ENCODE results near the gene UNC5CL. TPM values are rescaled to one million over a fixed set of nuclear protein-coding genes. Genes with fewer than 3 reads are reported as not detected.

Gene UNC5CL
- total RNA-seq, 1 experiment from 2014 or later = 0.81 TPM

DNA sequence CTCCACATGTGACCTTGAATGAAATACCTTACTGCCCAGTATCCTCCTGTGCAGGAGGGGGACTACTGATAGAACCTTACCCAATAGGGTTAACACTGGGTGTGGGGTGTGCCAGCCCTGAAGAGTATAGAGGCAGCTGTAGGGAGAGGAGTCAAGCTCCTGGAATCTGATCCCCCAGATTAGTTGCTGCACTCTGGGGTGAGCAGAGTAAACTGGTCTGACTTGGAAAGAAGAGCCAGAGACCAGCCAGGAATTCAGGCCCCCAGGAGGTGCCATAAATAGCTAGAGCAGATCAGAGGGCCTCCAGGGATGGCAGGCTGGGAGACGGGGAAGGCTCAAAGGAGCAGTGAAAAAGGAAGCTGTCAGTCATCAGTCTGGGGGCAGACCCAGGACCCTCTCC is 10.5 kb upstream of the UNC5CL start:
- H2AK5ac ChIP-seq (ENCODE audit: insufficient read length, low read length) = no peak overlapping the region
- H3K14ac ChIP-seq (ENCODE audit: insufficient read depth, low read length) = no peak overlapping the region
- no peak overlapping the region for H2BK15ac ChIP-seq (ENCODE audit: low read depth, low read length)
- Mint-ChIP-seq H3K4me1 (peaks cover 14 to 24% of the 10 kb centered on the region in 2 experiments), H3K36me3 (ENCODE audit: insufficient read depth in 1 of 3, low read depth in 3 of 3) (no peaks in the 10 kb centered on the region; a peak in 2 of 7 replicates), H3K27me3 (ENCODE audit: low read depth) (no peaks in the 10 kb centered on the region), H3K27ac (peak overlapping the region in 2 of 3 experiments; percentile 34 to 88; a peak in 4 of 7 replicates), H3K4me3 (no peak overlapping the region), H3K9me3 (no peaks in the 10 kb centered on the region)
- H2BK5ac ChIP-seq (ENCODE audit: insufficient read length, low read length) = no peak overlapping the region
- no peaks in the 10 kb centered on the region for H4K20me1 ChIP-seq (ENCODE audit: control insufficient read depth, insufficient read depth, insufficient read length)
- no peak overlapping the region for H3K4me2 ChIP-seq (ENCODE audit: insufficient read depth, insufficient read length, low read length)
- H3K9me3 ChIP-seq (ENCODE audit: control insufficient read depth, low read depth, low read length) = no peaks in the 10 kb centered on the region
- H4K8ac ChIP-seq (replicated peaks; ENCODE audit: insufficient read length, low read depth, low read length) = no peak overlapping the region
- no peak overlapping the region for H2AFZ ChIP-seq (ENCODE audit: low read length)
- H3K4me1 ChIP-seq (ENCODE audit: insufficient read depth, low read length) = peaks cover 7% of the 10 kb centered on the region; the same call in 1 of the 2 replicates
- H4K5ac ChIP-seq (ENCODE audit: insufficient read length, low read depth, low read length) = no peak overlapping the region
- no peak overlapping the region for H2BK20ac ChIP-seq (ENCODE audit: low read depth, low read length, poor library complexity, severe bottlenecking)
- no peak overlapping the region for H3K27ac ChIP-seq (ENCODE audit: insufficient read length, low read depth, low read length)
- H3T11ph ChIP-seq (ENCODE audit: low read length) = no peak overlapping the region
- no peaks in the 10 kb centered on the region for H3K23me2 ChIP-seq (ENCODE audit: insufficient read length, low read depth, low read length, poor library complexity, severe bottlenecking)
- no peaks in the 10 kb centered on the region for H3K79me2 ChIP-seq (ENCODE audit: insufficient read depth, low read length)
- no peak overlapping the region for H3K4ac ChIP-seq (ENCODE audit: low read depth, low read length)
- H3K79me1 ChIP-seq (ENCODE audit: insufficient read depth, low read depth, low read length, poor library complexity, severe bottlenecking) = no peaks in the 10 kb centered on the region
- no peak overlapping the region for H3K9ac ChIP-seq (ENCODE audit: extremely low read depth, insufficient read length, low read length)
- H2BK12ac ChIP-seq (ENCODE audit: insufficient read length, low read depth, low read length) = no peak overlapping the region
- DNase-seq = no peak
- H3K27me3 ChIP-seq (ENCODE audit: insufficient read depth, low read length) = no peaks in the 10 kb centered on the region
- no peak overlapping the region for H3K56ac ChIP-seq (ENCODE audit: insufficient read length, low read depth, low read length)
- TF ChIP-seq, protein P1, sequence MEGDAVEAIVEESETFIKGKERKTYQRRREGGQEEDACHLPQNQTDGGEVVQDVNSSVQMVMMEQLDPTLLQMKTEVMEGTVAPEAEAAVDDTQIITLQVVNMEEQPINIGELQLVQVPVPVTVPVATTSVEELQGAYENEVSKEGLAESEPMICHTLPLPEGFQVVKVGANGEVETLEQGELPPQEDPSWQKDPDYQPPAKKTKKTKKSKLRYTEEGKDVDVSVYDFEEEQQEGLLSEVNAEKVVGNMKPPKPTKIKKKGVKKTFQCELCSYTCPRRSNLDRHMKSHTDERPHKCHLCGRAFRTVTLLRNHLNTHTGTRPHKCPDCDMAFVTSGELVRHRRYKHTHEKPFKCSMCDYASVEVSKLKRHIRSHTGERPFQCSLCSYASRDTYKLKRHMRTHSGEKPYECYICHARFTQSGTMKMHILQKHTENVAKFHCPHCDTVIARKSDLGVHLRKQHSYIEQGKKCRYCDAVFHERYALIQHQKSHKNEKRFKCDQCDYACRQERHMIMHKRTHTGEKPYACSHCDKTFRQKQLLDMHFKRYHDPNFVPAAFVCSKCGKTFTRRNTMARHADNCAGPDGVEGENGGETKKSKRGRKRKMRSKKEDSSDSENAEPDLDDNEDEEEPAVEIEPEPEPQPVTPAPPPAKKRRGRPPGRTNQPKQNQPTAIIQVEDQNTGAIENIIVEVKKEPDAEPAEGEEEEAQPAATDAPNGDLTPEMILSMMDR (conservative IDR thresholded peaks at IDR 0.05) = no peak
- H2BK120ac ChIP-seq (ENCODE audit: low read depth, low read length, poor library complexity, severe bottlenecking) = no peak overlapping the region
- WGBS (ENCODE audit: extremely low coverage, insufficient read length, low lambda C conversion rate) = no CpG with 5 or more reads among the region's 1 CpG
- no peak overlapping the region for H4K91ac ChIP-seq (ENCODE audit: insufficient read length, low read depth, low read length)
- no peak overlapping the region for H3K23ac ChIP-seq (ENCODE audit: insufficient read length, low read depth, low read length)
- H3K18ac ChIP-seq (ENCODE audit: insufficient read length, low read depth, low read length) = no peak overlapping the region
